Nephron (organoid): Measurements from ENCODE around the gene BAIAP2.

Experiments
- H3K27ac Mint-ChIP-seq, 3 experiments: 2 replicates each; pipeline ENCODE4 v1.8.0; 2020; ENCODE audit warnings: mixed read lengths in 3 of 3, mild to moderate bottlenecking in 2 of 3, moderate library complexity in 1 of 3
- H3K27me3 Mint-ChIP-seq: 2 replicates; pipeline ENCODE4 v1.8.0; 2021; ENCODE audit warnings: low read depth, mild to moderate bottlenecking, moderate library complexity, mixed read lengths
- H3K36me3 Mint-ChIP-seq: 2 replicates; pipeline ENCODE4 v1.8.0; 2020; ENCODE audit warnings: low read depth, mixed read lengths
- H3K4me1 Mint-ChIP-seq: 2 replicates; pipeline ENCODE4 v1.8.0; 2020; ENCODE audit warnings: mixed read lengths
- H3K4me3 Mint-ChIP-seq, 3 experiments: 2 replicates each; pipeline ENCODE4 v1.8.0; 2020; ENCODE audit warnings: mild to moderate bottlenecking in 3 of 3, mixed read lengths in 3 of 3, moderate library complexity in 2 of 3
- H3K9me3 Mint-ChIP-seq: 2 replicates; pipeline ENCODE4 v1.8.0; 2020; ENCODE audit warnings: mixed read lengths
- TF ChIP-seq, protein P1 (sequence below), 3 experiments: fragments of 200-600 bp; sonication (generic); IDR thresholded peaks; one replicate each; pipeline ENCODE4 v1.5.0; 2021; ENCODE audit warnings: antibody characterized with exemption in 3 of 3; ENCODE audit not compliant: unreplicated experiment in 3 of 3

The BAIAP2 gene

DNA sequence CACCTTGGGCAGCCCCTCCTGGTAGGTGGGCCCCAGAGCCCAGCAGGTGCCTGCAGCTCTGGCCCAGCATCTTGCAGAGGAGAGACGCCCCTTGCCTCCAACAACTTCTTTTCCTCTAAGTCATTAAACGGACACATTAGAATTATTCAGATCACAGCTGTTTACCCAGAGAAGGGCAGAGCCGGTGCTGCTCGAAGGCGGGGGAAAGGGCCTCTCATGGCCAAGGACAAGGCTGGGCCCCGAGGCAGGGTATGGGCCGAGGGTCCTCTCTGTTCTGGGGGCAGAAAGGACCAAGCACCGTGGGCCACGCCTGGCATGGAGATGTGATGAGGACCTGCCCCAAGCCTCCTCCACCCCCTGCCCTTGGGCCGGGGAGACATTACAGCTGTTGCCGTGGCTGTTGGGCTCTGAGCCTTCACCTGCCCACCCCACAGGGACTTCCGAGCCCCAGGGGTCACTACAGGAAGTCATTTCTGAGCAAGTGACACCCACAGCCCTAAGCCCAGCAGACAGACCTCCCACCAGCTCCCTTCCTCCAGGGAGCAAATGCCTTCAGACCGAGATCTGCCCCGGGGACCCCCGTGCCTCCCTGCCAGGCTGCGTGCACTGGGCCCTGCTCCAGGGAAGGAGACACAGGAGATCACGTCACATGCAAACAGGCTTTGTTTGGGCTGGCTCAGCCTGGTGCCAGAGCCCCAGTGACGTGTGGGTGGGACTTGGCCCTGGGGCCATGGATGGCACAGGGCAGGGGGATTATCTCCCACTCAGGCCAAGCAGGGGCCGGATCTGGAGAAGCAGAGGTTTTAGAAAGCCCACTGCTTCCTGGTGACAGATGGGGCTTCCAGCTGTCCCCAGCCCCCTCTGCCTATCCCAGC lies 129.7 kb downstream of the BAIAP2 start:
- Mint-ChIP-seq H3K4me1 (peaks cover 9% of the 10 kb centered on the region), H3K27ac (peak overlapping the region; percentile 46 to 68 (median 50)), H3K9me3 (no peaks in the 10 kb centered on the region), H3K36me3 (no peaks in the 10 kb centered on the region), H3K4me3 (peak overlapping the region; percentile 65 to 77 (median 72)), H3K27me3 (peaks cover 14% of the 10 kb centered on the region)
- TF ChIP-seq, protein P1, sequence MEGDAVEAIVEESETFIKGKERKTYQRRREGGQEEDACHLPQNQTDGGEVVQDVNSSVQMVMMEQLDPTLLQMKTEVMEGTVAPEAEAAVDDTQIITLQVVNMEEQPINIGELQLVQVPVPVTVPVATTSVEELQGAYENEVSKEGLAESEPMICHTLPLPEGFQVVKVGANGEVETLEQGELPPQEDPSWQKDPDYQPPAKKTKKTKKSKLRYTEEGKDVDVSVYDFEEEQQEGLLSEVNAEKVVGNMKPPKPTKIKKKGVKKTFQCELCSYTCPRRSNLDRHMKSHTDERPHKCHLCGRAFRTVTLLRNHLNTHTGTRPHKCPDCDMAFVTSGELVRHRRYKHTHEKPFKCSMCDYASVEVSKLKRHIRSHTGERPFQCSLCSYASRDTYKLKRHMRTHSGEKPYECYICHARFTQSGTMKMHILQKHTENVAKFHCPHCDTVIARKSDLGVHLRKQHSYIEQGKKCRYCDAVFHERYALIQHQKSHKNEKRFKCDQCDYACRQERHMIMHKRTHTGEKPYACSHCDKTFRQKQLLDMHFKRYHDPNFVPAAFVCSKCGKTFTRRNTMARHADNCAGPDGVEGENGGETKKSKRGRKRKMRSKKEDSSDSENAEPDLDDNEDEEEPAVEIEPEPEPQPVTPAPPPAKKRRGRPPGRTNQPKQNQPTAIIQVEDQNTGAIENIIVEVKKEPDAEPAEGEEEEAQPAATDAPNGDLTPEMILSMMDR (IDR thresholded peaks at IDR 0.05; ENCODE audit: unreplicated experiment in 3 of 3) = no peak

DNA sequence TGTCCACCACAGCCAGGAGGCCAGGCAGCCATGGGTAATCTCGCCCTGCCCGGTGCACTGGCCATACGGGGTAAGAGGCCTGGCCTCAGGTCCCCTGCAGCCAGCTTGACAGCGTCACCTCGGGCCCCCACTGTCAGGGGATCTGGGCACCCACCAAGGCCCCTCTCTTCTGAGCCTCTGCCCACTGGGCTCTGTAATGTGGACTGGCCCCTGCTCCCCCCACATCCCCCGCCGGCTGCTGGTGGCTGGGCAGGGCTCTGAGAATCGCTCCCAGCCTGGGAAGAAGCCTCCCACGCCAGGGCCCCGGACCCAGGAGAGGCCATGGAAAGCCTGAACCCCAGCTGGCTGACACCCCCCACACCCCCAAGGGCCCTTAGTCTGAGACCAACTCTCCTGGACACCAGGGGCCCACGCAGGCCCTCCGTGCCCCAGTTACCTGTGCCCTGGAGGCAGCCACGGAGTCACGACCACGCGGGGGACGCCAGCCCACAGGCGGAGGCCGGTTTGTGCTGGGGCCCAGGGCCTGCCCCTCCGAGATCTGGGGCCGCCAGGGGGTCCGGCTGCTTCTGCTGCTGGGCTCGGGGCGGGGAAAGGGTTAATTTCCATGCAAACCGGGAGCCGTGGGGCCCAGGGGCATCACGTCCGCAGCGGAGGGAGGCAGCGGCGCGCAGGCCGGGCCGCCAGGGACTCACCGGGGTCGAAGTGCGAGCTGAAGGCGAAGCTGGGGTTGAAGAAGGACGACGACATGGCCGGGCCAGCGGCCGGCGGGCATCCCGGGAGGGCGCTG lies 130.5 kb downstream of the BAIAP2 start, which contains the start of gene PVALEF:
PVALEF (plus strand) TSS at position 262 of the 787 bp plus-strand sequence. CDS start 15,720 bp downstream, outside the sequence.
- Mint-ChIP-seq H3K27me3 (peaks cover 14% of the 10 kb centered on the region), H3K9me3 (no peaks in the 10 kb centered on the region), H3K4me3 (peak within 1 kb of the TSS; percentile 65 to 77 (median 75)), H3K27ac (peak within 1 kb of the TSS; percentile 46 to 68 (median 50)), H3K4me1 (peaks cover 9% of the 10 kb centered on the region), H3K36me3 (no peaks in the 10 kb centered on the region)
- TF ChIP-seq, protein P1 (IDR thresholded peaks at IDR 0.05; ENCODE audit: unreplicated experiment in 3 of 3) = no peak

DNA sequence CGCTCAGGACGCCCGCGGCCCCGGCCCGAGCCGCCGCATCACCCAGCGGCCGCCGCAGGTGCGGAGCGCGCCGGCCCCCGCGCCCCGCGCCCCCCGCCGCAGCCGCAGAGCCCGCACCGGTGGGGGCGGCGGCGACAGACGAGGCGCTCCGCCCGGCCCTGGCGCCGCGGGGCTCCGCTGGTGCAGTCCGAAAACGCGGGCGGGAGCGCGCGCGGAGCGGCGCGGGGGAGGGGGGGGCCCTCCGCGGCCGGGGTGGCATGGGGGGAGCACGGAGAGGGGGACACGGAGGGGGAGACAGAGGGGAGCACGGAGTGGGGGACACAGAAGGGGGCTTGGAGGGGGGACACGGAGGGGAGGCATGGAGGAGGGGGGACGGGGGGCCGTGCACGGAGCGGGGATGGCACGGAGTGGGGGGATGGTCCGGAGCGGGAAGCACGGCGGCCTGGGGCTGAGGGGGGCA lies 131.1 kb downstream of the BAIAP2 start, which contains the start of gene AATK:
AATK (minus strand) TSS at position 189 of the 460 bp plus-strand sequence. CDS start 229 bp downstream, outside the sequence.
- TF ChIP-seq, protein P1 (IDR thresholded peaks at IDR 0.05; ENCODE audit: unreplicated experiment in 3 of 3) = no peak
- H3K27ac Mint-ChIP-seq = no peak within 1 kb of the TSS
- H3K4me1 Mint-ChIP-seq = peaks cover 9% of the 10 kb centered on the region
- H3K4me3 Mint-ChIP-seq = peak within 1 kb of the TSS; percentile 65 to 77 (median 75)
- peaks cover 13% of the 10 kb centered on the region for H3K27me3 Mint-ChIP-seq
- no peaks in the 10 kb centered on the region for H3K36me3 Mint-ChIP-seq
- H3K9me3 Mint-ChIP-seq = no peaks in the 10 kb centered on the region
